ENCODE measurements around the gene MAML2.

MAML2 gene

DNA sequence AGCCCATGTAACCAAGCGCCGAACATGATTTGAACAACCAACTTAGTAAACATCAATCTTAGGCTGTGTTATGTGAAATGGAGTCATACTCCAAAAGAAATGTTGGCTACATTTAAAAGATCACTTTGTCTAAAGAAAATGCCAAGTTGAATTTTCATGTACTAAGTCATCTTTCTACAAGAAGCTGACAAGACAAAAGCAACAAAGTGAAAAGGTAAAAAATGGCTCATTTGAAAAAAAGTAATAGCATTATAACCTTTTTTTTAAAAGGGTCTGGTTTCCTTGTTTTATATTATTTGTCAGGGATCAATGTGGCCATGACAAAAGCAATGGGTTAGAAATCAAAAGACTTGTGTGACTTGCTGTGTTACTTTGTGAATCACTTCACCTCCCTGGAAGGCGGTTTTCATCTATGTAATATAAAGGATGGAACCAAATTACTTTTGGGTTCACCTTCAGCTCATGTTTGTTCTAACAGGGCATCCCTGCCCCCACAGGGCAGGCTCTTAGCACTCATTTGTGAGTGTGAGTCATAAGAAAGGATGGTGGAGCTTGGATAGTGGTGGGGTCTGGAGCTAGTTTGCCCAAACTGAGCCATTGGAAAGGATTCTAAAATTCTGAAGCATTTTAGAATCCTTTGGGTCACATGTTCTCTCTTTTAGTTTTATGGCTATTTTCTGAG, 287.1 kb downstream of the MAML2 start:
- in situ Hi-C loops (cut with MboI; ENCODE audit: low sequenced_read_pairs) = no loop called here

DNA sequence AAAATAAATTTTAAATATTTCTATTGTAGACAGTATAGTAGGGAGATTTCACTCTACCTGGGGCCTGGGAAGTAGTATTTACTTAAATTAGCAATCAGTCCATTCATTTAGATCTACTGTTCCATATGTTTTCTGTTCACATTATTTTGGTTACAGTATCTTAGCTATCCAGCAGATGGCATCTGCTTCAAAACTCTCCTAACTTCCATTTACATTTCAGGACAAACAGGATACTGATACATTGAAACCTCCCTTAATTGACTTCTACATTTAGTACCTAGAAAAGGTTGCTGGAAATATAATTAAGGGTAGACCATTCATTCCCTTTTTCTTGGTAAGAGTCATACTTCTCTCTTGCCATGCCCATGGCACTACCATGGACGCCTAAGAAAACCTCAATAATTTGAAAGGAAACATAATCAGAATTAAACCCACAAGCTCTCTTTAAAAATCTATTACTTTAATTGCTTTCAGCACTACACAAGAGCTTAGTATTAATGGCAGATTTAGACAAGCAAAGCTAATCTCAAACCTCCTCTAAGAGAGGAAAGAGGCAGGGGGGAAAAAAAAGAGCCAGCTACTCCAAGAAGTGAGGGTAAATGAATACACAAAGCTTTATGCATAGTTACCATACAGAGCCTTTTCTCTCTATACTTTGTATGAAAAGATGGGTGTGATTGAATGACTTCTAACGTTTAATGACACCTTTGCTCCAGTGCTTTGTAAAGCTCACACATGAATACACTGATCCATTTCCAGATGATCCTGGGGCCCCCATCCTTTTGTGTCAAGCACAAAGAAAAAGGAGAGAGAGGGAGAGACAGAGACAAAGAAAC, 287.9 kb downstream of the MAML2 start:
- in situ Hi-C loops (cut with MboI; ENCODE audit: low sequenced_read_pairs) = no loop called here

DNA sequence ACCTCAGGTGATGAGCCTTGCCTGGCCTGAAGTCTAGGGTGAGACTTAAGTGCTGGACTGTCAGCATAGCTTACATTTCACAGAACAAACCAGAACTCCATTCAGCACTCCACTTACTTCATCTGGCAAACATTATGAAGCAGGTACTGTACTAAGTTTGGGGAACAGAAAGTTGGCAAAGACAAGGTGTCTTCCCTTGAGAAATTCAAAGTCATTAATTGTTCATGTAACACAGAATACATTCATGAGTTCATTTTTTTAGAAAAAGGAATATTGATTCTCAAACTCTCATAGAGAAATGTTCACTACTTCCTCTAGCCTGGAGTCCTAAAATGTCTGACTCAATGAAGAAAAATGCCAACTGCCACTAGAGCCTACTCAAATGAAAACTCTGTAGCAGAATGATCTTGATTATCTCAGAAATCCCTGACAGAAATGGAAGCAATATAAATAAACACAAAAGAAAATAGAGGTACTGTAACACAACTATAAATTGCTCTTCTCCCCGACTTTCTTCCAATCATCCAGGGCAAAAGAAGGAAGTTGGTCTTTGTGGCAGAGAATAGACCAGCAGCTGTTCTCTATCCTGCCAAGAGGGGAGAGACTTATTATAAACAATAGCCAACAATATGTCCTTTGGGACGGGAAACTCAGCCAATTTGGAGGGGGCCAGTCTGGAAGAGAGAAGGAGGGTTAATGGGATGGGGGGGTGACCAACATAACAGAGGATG, 289.9 kb downstream of the MAML2 start:
- in situ Hi-C loops (cut with MboI; ENCODE audit: low sequenced_read_pairs) = no loop called here

DNA sequence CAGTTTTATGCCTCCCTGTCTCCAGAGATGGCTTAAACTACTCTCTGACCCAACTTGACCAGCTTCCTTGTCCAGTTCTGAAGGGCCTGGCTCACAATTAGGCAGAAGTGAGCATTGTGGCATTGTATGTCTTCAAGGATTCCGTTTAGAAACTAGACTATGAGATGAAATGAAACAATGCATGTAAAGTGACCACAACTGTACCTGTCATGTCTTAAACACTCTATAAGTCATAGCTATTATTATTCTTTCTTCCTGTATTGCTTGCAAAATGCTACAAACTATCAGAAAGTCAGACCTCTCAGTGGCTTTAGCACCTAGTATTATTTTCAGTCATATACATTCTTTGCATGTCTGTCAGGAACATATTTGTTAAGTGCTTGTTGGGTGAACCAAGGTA, 291.2 kb downstream of the MAML2 start:
- in situ Hi-C loops (cut with MboI; ENCODE audit: low sequenced_read_pairs) = no loop called here

GRCh38 chr11:96050435-96051182, 292.4 kb downstream of the MAML2 start:
- in situ Hi-C loops (cut with MboI; ENCODE audit: low sequenced_read_pairs) = no loop called here

DNA sequence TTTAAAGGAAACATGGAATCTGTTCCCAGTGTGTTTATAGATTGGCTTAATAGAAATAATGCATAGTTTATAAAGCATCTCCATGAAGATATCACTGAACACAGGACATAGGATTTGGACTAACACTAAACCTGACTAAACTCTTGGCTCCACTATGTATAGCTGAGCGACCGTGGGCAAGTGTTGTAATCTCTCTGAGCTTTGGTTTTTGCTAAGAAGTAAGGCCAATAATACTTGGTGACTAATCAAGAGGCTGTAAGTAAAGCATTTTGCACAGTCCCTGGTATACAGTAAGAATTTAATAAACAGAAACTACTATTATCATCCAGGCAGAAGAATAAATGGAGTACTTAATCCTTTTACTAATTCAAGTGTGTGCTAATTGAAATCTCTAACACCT, 293.6 kb downstream of the MAML2 start:
- in situ Hi-C loops (cut with MboI; ENCODE audit: low sequenced_read_pairs) = no loop called here

DNA sequence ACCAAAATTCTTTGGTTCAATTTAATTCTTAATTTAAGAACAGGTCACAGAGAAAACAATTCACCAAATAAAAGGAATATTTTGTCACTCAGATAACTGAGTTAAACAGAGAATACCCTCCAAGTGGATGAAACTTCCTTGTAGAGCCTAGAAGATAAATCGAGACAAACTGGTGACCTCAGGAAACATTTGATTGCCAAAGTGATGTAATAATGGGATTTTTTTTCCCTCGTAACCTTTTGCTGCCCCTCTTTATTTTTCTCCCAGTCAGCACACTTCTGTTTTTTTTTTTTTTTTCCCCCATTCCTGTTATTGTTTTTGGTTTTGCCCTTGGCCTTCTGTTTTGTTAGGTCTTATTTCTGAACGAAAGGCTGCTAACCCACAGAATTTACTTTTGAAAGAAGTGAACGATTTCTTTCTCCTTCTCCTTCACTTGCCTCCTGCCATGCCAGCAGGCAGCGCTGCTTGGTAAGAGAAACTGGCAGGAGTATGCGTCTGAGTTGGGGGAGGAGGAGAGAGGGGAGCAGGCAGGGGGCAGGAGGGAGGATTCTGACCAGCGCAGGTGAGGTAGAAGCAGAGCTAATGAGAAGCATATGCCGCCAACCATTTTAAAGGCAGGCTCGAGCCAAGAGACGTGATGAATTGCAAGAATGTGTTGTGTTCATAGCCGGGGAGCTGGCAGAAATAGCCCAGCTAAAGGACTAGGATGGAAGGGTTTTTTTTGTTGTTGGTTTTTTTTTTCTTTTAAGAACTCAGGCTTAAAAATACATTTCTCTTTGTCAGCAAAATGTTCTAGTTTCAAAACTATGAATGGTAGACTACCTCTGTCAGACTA, 297.2 kb downstream of the MAML2 start:
- in situ Hi-C loops (cut with MboI; ENCODE audit: low sequenced_read_pairs) = no loop called here

GRCh38 chr11:96044747-96045146, 298.2 kb downstream of the MAML2 start:
- in situ Hi-C loops (cut with MboI; ENCODE audit: low sequenced_read_pairs) = no loop called here

DNA sequence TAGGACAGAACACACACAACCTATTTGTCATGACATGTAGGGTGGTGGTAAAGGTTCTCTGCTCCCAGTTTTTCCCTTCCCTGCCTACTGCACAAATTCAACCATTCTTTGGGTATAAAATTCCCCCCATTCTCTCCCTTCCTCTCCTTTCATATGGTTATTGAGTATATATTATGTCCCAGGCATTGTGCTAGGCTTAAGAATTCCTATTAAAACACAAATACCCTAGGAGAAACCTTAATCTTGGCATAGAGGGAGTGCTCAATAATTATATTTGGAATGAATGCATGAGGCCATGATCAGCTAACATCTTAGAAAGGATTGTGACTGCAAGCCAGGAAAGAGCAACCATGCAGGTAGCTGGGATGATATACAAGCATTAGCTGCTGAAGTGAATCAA, 298.7 kb downstream of the MAML2 start:
- in situ Hi-C loops (cut with MboI; ENCODE audit: low sequenced_read_pairs) = no loop called here

GRCh38 chr11:96043291-96043690, 299.7 kb downstream of the MAML2 start:
- in situ Hi-C loops (cut with MboI; ENCODE audit: low sequenced_read_pairs) = no loop called here

GRCh38 chr11:96038046-96038445, 304.9 kb downstream of the MAML2 start:
- in situ Hi-C loops (cut with MboI; ENCODE audit: low sequenced_read_pairs) = no loop called here

DNA sequence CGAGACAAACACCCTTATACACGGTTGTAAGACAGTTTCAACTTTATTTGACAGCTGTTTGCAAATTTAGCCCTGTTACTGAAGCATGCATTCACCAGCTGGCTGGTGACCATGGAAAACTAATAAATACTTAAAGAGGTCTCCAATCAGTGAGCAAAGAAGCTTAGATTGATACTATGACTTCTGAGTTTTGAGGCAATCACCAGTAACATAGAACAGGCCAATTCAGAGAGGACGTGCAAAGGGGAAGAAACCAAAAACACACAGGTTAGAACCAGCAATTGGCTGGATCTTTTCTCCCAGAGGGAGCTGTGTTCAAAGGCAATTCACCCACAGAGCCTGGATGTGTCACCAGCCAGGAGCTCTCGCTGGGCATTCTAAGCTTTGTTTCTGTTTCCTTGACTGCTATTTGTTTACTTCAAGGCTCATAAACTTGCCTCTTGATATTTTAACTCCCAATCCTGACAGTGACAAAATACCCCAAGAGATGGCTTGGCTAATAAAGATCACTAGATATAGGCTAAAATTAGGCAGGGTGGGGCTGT, 305.5 kb downstream of the MAML2 start:
- in situ Hi-C loops (cut with MboI; ENCODE audit: low sequenced_read_pairs) = no loop called here

DNA sequence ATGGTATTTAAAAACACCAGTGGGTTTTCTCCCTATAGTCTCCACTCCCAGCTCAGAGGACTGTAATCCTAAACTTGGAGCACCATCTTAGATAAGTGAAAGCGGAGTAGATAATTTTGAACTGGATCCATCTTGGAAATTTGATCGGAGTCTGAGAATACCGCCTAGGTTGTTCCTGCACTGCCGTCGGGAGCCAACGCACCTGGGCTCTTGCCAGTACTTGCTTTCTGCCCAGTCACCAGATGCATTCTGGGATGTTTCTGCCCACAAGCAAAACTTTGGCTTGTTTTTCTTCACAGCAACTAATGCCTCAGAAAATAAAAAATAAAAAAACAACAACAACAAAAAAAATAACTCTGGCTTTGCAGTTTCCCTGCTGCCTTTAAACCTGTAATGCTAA, 306.1 kb downstream of the MAML2 start:
- in situ Hi-C loops (cut with MboI; ENCODE audit: low sequenced_read_pairs) = no loop called here

GRCh38 chr11:96035740-96036078, 307.3 kb downstream of the MAML2 start:
- in situ Hi-C loops (cut with MboI; ENCODE audit: low sequenced_read_pairs) = no loop called here

- in situ Hi-C loops (cut with MboI; ENCODE audit: low sequenced_read_pairs) = no loop called here
Measured at GRCh38 chr11:96035031-96035739, 307.8 kb downstream of the MAML2 start.

DNA sequence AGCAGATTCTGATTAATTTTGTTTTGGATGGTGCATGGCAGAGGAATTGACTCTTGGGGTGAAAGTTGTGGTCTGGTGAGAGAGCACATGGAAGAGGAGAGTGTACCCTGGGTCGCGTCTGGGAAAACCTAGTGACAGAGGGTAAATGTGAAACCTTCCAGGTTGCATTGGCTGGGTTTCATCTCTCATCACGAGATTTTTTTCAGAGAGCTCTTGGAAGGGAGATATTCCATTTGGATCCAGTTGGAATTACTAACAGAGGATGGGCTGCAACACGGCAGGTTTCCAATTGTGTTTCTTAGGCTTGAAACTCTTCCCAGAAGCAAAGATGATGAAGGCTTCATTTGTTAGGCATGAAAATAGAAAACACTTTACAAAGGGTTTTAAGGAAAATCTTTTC, 309.4 kb downstream of the MAML2 start:
- in situ Hi-C loops (cut with MboI; ENCODE audit: low sequenced_read_pairs) = no loop called here

GRCh38 chr11:96033095-96033494, 309.9 kb downstream of the MAML2 start:
- in situ Hi-C loops (cut with MboI; ENCODE audit: low sequenced_read_pairs) = no loop called here

GRCh38 chr11:96028746-96029145, 314.2 kb downstream of the MAML2 start:
- in situ Hi-C loops (cut with MboI; ENCODE audit: low sequenced_read_pairs) = no loop called here

DNA sequence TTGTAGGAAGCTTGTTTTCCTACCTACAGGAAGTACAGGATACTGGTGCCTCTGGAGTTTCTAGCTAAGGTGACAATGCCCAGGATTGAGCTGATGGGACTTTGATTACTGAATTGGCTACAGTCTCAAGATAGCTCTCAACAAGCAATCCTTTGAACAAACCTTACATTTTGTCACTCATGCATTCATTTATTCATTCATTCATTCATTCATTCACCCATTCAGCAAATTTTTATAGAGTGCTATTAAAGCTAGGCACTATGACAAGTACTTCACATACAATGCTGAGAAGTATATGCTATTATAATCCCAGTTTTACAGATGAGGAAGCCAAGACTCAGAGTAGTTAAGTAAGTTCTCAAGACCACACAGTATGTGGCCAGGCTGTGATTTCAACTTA, 316.0 kb downstream of the MAML2 start:
- in situ Hi-C loops (cut with MboI; ENCODE audit: low sequenced_read_pairs) = no loop called here

All from HL-60/S4 (cell line).